ENCODE data around the gene ITIH2.
"Not testable (repeated sequence)": the region's sequence is repeated elsewhere in the genome, so short reads cannot be mapped to it uniquely, and the experiment has no call there.

GRCh38 chr10:7680078-7680477 lies 23.0 kb upstream of the ITIH2 start:
- not testable (repeated sequence) for TF ChIP-seq POLR2A, CTCF (IDR thresholded peaks at IDR 0.05)

Measured in Peyer's patch (tissue), 4 donors.